IMR-90 (cell line): ENCODE measurements around the gene INHBC. TPM values are rescaled to one million over a fixed set of nuclear protein-coding genes. Genes with fewer than 3 reads are reported as not detected.

Source experiments
- ATAC-seq: fragments of 200-7000 bp; cut with Tn5 transposase; 2 replicates; pipeline ENCODE4 v1.9.1; 2020; ENCODE audit warnings: low read depth, mild to moderate bottlenecking, moderate library complexity
- BruUV-seq: library from RNA; stranded (reverse); fragments of 400-500 nt; replicated peaks from 2 replicates; lab custom pipeline; 2021; lab: Mats Ljungman, UMichigan
- CTCF ChIA-PET: fragments of 300-600 bp; formaldehyde crosslinking; extraction: SDS; loops from one replicate; lab custom pipeline; 2021; ENCODE audit warnings: antibody characterized with exemption; lab: Yijun Ruan, JAX
- POLR2A ChIA-PET: fragments of 300-600 bp; sonication (Branson Sonifier 250); formaldehyde crosslinking; loops from one replicate; lab custom pipeline; 2022; ENCODE audit warnings: antibody characterized with exemption; ENCODE audit not compliant: unreplicated experiment; lab: Charles Lee
- DNase-seq: peaks from one replicate; pipeline ENCODE4 v3.0.0; 2013
- H2AFZ ChIP-seq: replicated peaks from 2 replicates; pipeline ENCODE3; 2013; ENCODE audit warnings: low read length, mild to moderate bottlenecking; ENCODE audit not compliant: poor library complexity
- H2AK5ac ChIP-seq: 2 replicates; pipeline ENCODE4 v1.6.1; 2013; ENCODE audit warnings: low read depth, low read length, inconsistent platforms
- H2AK9ac ChIP-seq: replicated peaks from 2 replicates; pipeline ENCODE3; 2013; ENCODE audit warnings: mild to moderate bottlenecking, low read depth, low read length, moderate library complexity; ENCODE audit not compliant: poor library complexity
- H2BK120ac ChIP-seq: 2 replicates; pipeline ENCODE4 v1.6.1; 2013; ENCODE audit warnings: low read depth, low read length, inconsistent platforms
- H2BK15ac ChIP-seq: 3 replicates; pipeline ENCODE4 v1.6.1; 2013; ENCODE audit warnings: low read depth, low read length, inconsistent platforms
- H2BK20ac ChIP-seq: 2 replicates; pipeline ENCODE4 v1.6.1; 2013; ENCODE audit warnings: low read depth, mild to moderate bottlenecking, inconsistent platforms, low read length, moderate library complexity
- H2BK5ac ChIP-seq: 2 replicates; pipeline ENCODE4 v1.6.1; 2013; ENCODE audit warnings: mild to moderate bottlenecking, low read depth, low read length, inconsistent platforms; ENCODE audit not compliant: poor library complexity, severe bottlenecking
- H3K14ac ChIP-seq: replicated peaks from 2 replicates; pipeline ENCODE4 v1.6.1; 2013; ENCODE audit warnings: low read depth, low read length, inconsistent platforms
- H3K18ac ChIP-seq: 2 replicates; pipeline ENCODE4 v1.6.1; 2013; ENCODE audit warnings: low read depth, low read length, control low read depth
- H3K23ac ChIP-seq: 2 replicates; pipeline ENCODE4 v1.6.1; 2013; ENCODE audit warnings: low read depth, low read length, inconsistent platforms
- H3K27ac ChIP-seq: 2 replicates; pipeline ENCODE4 v1.5.1; 2013; ENCODE audit warnings: mild to moderate bottlenecking, control low read depth, low read length; ENCODE audit not compliant: insufficient read depth
- H3K27me3 ChIP-seq: 2 replicates; pipeline ENCODE4 v1.6.1; 2013; ENCODE audit warnings: low read length; ENCODE audit not compliant: control insufficient read depth, insufficient read depth
- H3K36me3 ChIP-seq: 2 replicates; pipeline ENCODE4 v1.6.1; 2013; ENCODE audit warnings: low read length, mixed read lengths; ENCODE audit not compliant: control insufficient read depth, insufficient read depth
- H3K4ac ChIP-seq: 2 replicates; pipeline ENCODE4 v1.6.1; 2013; ENCODE audit warnings: low read depth, low read length, inconsistent platforms
- H3K4me1 ChIP-seq: 2 replicates; pipeline ENCODE4 v1.6.1; 2013; ENCODE audit warnings: low read length, mixed read lengths; ENCODE audit not compliant: control insufficient read depth, insufficient read depth
- H3K4me2 ChIP-seq: 2 replicates; pipeline ENCODE4 v1.6.1; 2013; ENCODE audit warnings: low read depth, mild to moderate bottlenecking, control low read depth, low read length, moderate library complexity
- H3K4me3 ChIP-seq: 2 replicates; pipeline ENCODE4 v1.5.1; 2013; ENCODE audit warnings: low read depth, mild to moderate bottlenecking, control low read depth, low read length, moderate library complexity; ENCODE audit not compliant: insufficient read depth
- H3K56ac ChIP-seq: 2 replicates; pipeline ENCODE4 v1.6.1; 2013; ENCODE audit warnings: low read length, inconsistent platforms; ENCODE audit not compliant: insufficient read depth; ENCODE audit errors: extremely low read depth
- H3K79me1 ChIP-seq, 2 experiments: 2 replicates each; pipeline ENCODE4 v1.6.1; 2013; ENCODE audit warnings: low read length in 2 of 2, inconsistent platforms in 1 of 2, low read depth in 1 of 2
- H3K9ac ChIP-seq: 2 replicates; pipeline ENCODE4 v1.6.1; 2013; ENCODE audit warnings: low read depth, low read length, control low read depth
- H3K9me1 ChIP-seq: 2 replicates; pipeline ENCODE4 v1.6.1; 2013; ENCODE audit warnings: low read length, inconsistent platforms; ENCODE audit not compliant: insufficient read depth
- H3K9me3 ChIP-seq: 2 replicates; pipeline ENCODE4 v1.6.1; 2013; ENCODE audit warnings: low read length; ENCODE audit not compliant: control insufficient read depth, insufficient read depth
- H4K20me1 ChIP-seq: 2 replicates; pipeline ENCODE4 v1.6.1; 2013; ENCODE audit warnings: low read length, inconsistent platforms; ENCODE audit not compliant: insufficient read depth
- H4K5ac ChIP-seq: 2 replicates; pipeline ENCODE4 v1.6.1; 2013; ENCODE audit warnings: mild to moderate bottlenecking, low read depth, low read length, control low read depth
- H4K8ac ChIP-seq, 2 experiments: 2 replicates each; pipeline ENCODE4 v1.6.1; 2013; ENCODE audit warnings: low read depth in 2 of 2, low read length in 2 of 2, control low read depth in 1 of 2, inconsistent platforms in 1 of 2
- H4K91ac ChIP-seq: 2 replicates; pipeline ENCODE4 v1.6.1; 2013; ENCODE audit warnings: low read depth, low read length, inconsistent platforms; ENCODE audit not compliant: insufficient read depth
- BHLHE40 ChIP-seq: fragments of 150-350 bp; IDR thresholded peaks from 2 replicates; pipeline ENCODE4 v1.6.1; 2016; ENCODE audit warnings: mild to moderate bottlenecking, low read depth, low read length
- CEBPB ChIP-seq: IDR thresholded peaks from 2 replicates; pipeline ENCODE4 v1.6.1; 2012; ENCODE audit warnings: low read depth, low read length, improper control_type of control experiment
- CHD1 ChIP-seq: IDR thresholded peaks from 2 replicates; pipeline ENCODE4 v1.6.1; 2012; ENCODE audit warnings: low read depth, low read length, improper control_type of control experiment
- FOS ChIP-seq: fragments of 150-350 bp; IDR thresholded peaks from 2 replicates; pipeline ENCODE4 v1.6.1; 2016; ENCODE audit warnings: low read depth, low read length
- MAFK ChIP-seq: IDR thresholded peaks from 2 replicates; pipeline ENCODE4 v1.6.1; 2012; ENCODE audit warnings: low read depth, low read length, improper control_type of control experiment
- MAZ ChIP-seq: IDR thresholded peaks from 2 replicates; pipeline ENCODE4 v1.6.1; 2012; ENCODE audit warnings: low read depth, mild to moderate bottlenecking, low read length, improper control_type of control experiment, moderate library complexity, borderline replicate concordance
- MXI1 ChIP-seq: IDR thresholded peaks from 2 replicates; pipeline ENCODE4 v1.6.1; 2012; ENCODE audit warnings: low read depth, mild to moderate bottlenecking, low read length, moderate library complexity, borderline replicate concordance
- NFE2L2 ChIP-seq: fragments of 150-350 bp; IDR thresholded peaks from 2 replicates; pipeline ENCODE4 v1.6.1; 2016; ENCODE audit warnings: low read depth, mild to moderate bottlenecking, low read length
- POLR2A ChIP-seq: IDR thresholded peaks from 2 replicates; pipeline ENCODE4 v1.6.1; 2012; ENCODE audit warnings: mild to moderate bottlenecking, low read depth, low read length
- RAD21 ChIP-seq: IDR thresholded peaks from 2 replicates; pipeline ENCODE4 v1.6.1; 2012; ENCODE audit warnings: low read length, improper control_type of control experiment
- RCOR1 ChIP-seq: IDR thresholded peaks from 2 replicates; pipeline ENCODE4 v1.6.1; 2012; ENCODE audit warnings: mild to moderate bottlenecking, low read length, improper control_type of control experiment; ENCODE audit not compliant: insufficient replicate concordance
- RFX5 ChIP-seq: IDR thresholded peaks from 2 replicates; pipeline ENCODE4 v1.8.0; 2012; ENCODE audit warnings: low read depth, mild to moderate bottlenecking, low read length, moderate library complexity
- SMC3 ChIP-seq: fragments of 150-350 bp; IDR thresholded peaks from 2 replicates; pipeline ENCODE4 v1.6.1; 2016; ENCODE audit warnings: low read depth, mild to moderate bottlenecking, antibody characterized with exemption, low read length, moderate library complexity
- WGBS, 2 experiments: methylation state at CpG; one replicate each; pipeline versions ENCODE4 v1.1.5 to v1.1.7; 2013; ENCODE audit warnings: missing lambda C conversion rate in 2 of 2; ENCODE audit not compliant: insufficient read length in 1 of 2; ENCODE audit errors: extremely low coverage in 2 of 2; 5-methylcytosine and 5-hydroxymethylcytosine counted together
- dilution Hi-C: fragments of 300-500 bp; cut with HindIII; formaldehyde crosslinking; loops from one replicate; pipeline ENCODE4 v1.14.3; 2018; ENCODE audit warnings: low sequenced_read_pairs; ENCODE audit not compliant: unreplicated experiment
- in situ Hi-C: fragments of 300-500 bp; cut with MboI; formaldehyde crosslinking; loops from 3 replicates; pipeline ENCODE4 v1.14.3; 2019; ENCODE audit warnings: low sequenced_read_pairs, inconsistent platforms, mixed read lengths
- intact Hi-C: fragments of 100-400 bp; cut with micrococcal nuclease; formaldehyde crosslinking; loops from 2 replicates; pipeline ENCODE4 v1.10.0; 2022
- polyA plus RNA-seq, 3 experiments: library from polyadenylated mRNA; depleted of rRNA; stranded (reverse); fragments of >200 nt; gene quantifications; 2 replicates each; pipeline ENCODE4 v1.2.3, GENCODE V29; 2012; ENCODE audit warnings: low replicate concordance in 1 of 3
- total RNA-seq: library from RNA; depleted of rRNA; stranded (reverse); fragments of >200 nt; gene quantifications from 2 replicates; pipeline ENCODE4 v1.2.3, GENCODE V29; 2012
- TF ChIP-seq, protein P1 (sequence below): conservative IDR thresholded peaks from 2 replicates; pipeline ENCODE4 v1.5.1; 2012; ENCODE audit warnings: mild to moderate bottlenecking, low read depth, low read length, improper control_type of control experiment
- TF ChIP-seq, protein P2 (sequence below): fragments of 150-350 bp; IDR thresholded peaks from 2 replicates; pipeline ENCODE4 v1.6.1; 2017; ENCODE audit warnings: mild to moderate bottlenecking, antibody characterized with exemption, low read length, low read depth
- TF ChIP-seq, protein P3 (sequence below): fragments of 150-350 bp; IDR thresholded peaks from 2 replicates; pipeline ENCODE4 v1.6.1; 2016; ENCODE audit warnings: low read depth, mild to moderate bottlenecking, low read length, moderate library complexity, borderline replicate concordance

Gene INHBC
- total and polyA plus RNA-seq, 2 of the 4 experiments (the other 2 are of a cell fraction), result 0.09 TPM; not detected in 1

DNA sequence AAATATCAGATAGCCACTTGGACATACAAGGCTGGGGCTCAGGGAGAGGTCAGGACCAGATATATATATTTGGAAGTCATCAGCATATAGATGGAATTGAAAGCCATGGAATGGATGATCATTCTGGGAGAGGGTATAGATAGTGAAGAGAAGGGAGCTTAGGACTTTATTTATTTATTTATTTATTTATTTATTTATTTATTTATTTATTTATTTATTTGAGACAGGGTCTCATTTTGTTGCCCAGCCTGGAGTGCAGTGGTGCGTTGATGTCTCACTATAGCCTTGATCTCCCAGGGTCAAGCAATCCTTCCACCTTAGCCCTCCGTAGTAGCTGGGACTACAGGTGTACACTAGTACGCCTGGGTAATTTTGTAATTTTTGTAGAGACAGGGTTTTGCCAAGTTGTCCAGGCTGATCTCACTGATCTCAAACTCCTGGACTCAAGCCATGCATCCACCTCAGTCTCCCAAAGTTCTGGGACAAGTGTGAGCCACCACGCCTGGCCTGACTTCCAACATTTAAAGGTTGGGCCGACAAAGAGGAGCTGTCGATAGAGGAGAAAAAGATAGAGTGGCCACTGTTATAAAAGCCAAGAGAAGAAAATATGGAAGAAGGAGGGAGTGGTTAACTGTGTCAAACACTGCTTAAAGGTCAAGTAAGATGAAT is 11.8 kb downstream of the INHBC start:
- Histone ChIP-seq H3K18ac (no peak overlapping the region), H4K8ac (no peak overlapping the region), H3K14ac (no peak overlapping the region), H3K9me3 (no peaks in the 10 kb centered on the region), H2BK5ac (no peak overlapping the region), H3K4me1 (peaks cover 6% of the 10 kb centered on the region), H3K36me3 (no peaks in the 10 kb centered on the region), H2AK5ac (no peak overlapping the region), H3K4me2 (no peak overlapping the region), H4K91ac (no peak overlapping the region), H3K9me1 (peaks cover 4% of the 10 kb centered on the region), H2AK9ac (no peak overlapping the region), H3K9ac (no peak overlapping the region), H3K79me1 (peaks cover 0 to 3% of the 10 kb centered on the region in 2 experiments; a peak in 1 of 4 replicates), H4K20me1 (no peaks in the 10 kb centered on the region), H3K4ac (no peak overlapping the region), H2BK120ac (no peak overlapping the region), H2BK20ac (no peak overlapping the region), H3K4me3 (no peak overlapping the region), H4K5ac (no peak overlapping the region), H3K27me3 (no peaks in the 10 kb centered on the region), H2BK15ac (no peak overlapping the region), H3K27ac (no peak overlapping the region), H2AFZ (no peak overlapping the region), H3K56ac (no peak overlapping the region), H3K23ac (no peak overlapping the region)
- dilution Hi-C loops, result no loop called here
- ChIA-PET POLR2A (interaction anchor here (0.6 kb wide), 1 partner anchor 13 kb away, joined by 3 read pairs; no protein-coding TSS in a partner anchor), CTCF (interaction anchor here (0.6 kb wide), 1 partner anchor 112 kb away, joined by 3 read pairs; no protein-coding TSS in a partner anchor)
- in situ Hi-C loops, result no loop called here
- intact Hi-C loops, result no loop called here
- BruUV-seq, result no TSS peak
- WGBS, 2 experiments, result 91% methylated on average over 3 of the region's 6 CpGs; no CpG with 5 or more reads in 1 of the 2 experiments
- DNase-seq, result no peak
- ATAC-seq, result no peak
- TF ChIP-seq CEBPB (no peak), RCOR1 (no peak), RFX5 (no peak), MAFK (no peak), NFE2L2 (no peak), MXI1 (no peak), FOS (no peak), RAD21 (no peak), SMC3 (no peak), MAZ (no peak), POLR2A (no peak), CHD1 (no peak), BHLHE40 (no peak)
- TF ChIP-seq, protein P1, sequence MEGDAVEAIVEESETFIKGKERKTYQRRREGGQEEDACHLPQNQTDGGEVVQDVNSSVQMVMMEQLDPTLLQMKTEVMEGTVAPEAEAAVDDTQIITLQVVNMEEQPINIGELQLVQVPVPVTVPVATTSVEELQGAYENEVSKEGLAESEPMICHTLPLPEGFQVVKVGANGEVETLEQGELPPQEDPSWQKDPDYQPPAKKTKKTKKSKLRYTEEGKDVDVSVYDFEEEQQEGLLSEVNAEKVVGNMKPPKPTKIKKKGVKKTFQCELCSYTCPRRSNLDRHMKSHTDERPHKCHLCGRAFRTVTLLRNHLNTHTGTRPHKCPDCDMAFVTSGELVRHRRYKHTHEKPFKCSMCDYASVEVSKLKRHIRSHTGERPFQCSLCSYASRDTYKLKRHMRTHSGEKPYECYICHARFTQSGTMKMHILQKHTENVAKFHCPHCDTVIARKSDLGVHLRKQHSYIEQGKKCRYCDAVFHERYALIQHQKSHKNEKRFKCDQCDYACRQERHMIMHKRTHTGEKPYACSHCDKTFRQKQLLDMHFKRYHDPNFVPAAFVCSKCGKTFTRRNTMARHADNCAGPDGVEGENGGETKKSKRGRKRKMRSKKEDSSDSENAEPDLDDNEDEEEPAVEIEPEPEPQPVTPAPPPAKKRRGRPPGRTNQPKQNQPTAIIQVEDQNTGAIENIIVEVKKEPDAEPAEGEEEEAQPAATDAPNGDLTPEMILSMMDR, result no peak
- TF ChIP-seq, protein P2, sequence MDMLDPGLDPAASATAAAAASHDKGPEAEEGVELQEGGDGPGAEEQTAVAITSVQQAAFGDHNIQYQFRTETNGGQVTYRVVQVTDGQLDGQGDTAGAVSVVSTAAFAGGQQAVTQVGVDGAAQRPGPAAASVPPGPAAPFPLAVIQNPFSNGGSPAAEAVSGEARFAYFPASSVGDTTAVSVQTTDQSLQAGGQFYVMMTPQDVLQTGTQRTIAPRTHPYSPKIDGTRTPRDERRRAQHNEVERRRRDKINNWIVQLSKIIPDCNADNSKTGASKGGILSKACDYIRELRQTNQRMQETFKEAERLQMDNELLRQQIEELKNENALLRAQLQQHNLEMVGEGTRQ, result no peak
- TF ChIP-seq, protein P3, sequence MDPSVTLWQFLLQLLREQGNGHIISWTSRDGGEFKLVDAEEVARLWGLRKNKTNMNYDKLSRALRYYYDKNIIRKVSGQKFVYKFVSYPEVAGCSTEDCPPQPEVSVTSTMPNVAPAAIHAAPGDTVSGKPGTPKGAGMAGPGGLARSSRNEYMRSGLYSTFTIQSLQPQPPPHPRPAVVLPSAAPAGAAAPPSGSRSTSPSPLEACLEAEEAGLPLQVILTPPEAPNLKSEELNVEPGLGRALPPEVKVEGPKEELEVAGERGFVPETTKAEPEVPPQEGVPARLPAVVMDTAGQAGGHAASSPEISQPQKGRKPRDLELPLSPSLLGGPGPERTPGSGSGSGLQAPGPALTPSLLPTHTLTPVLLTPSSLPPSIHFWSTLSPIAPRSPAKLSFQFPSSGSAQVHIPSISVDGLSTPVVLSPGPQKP, result no peak
